Adrenal gland (tissue), 12 donors: ENCODE measurements around the gene AARS1. TPM values are rescaled to one million over a fixed set of nuclear protein-coding genes. Genes with fewer than 3 reads are reported as not detected.
A peak's percentile ranks its signal among the peaks of the same experiment; 100 is the strongest.

Experiments
- DNase-seq, 7 donors: peaks; one replicate each; pipeline ENCODE4 v3.0.0-alpha.2; 2019 to 2020
- H3K27ac ChIP-seq, 5 donors: fragments of 200-600 bp; sonication (generic) in 4 of 5; 1 replicate in 3 of 5; 2 replicates in 2 of 5; pipeline versions ENCODE4 v1.5.1 to v1.8.0; 2016 to 2020; ENCODE audit warnings: mild to moderate bottlenecking in 1 of 5
- H3K27me3 ChIP-seq: fragments of 200-600 bp; 2 replicates; pipeline ENCODE4 v1.8.0; 2021
- H3K36me3 ChIP-seq, 2 donors: fragments of 200-600 bp; replicated peaks in 1 of 2; 1 replicate in 1 of 2; 2 replicates in 1 of 2; pipeline versions ENCODE4 v1.5.1 to v1.8.0; 2018 to 2022
- H3K4me1 ChIP-seq, 2 donors: fragments of 200-600 bp; replicated peaks in 1 of 2; 1 replicate in 1 of 2; 2 replicates in 1 of 2; pipeline versions ENCODE4 v1.5.1 to v1.8.0; 2018 to 2021
- H3K4me3 ChIP-seq, 4 donors: fragments of 200-600 bp; sonication (generic) in 3 of 4; one replicate each; pipeline ENCODE4 v1.5.1; 2016 to 2018
- H3K9me3 ChIP-seq, 3 donors: fragments of 200-600 bp; sonication (generic) in 1 of 3; replicated peaks in 1 of 3; 1 replicate in 2 of 3; 2 replicates in 1 of 3; pipeline versions ENCODE4 v1.5.1 to v1.8.0; 2016 to 2021
- CTCF ChIP-seq, 6 experiments: fragments of 450-650 bp in 4 of 6; fragments of 200-600 bp in 2 of 6; sonication (generic) in 1 of 6; IDR thresholded peaks; 1 replicate in 5 of 6; 2 replicates in 1 of 6; pipeline versions ENCODE4 v1.5.1 to v1.8.0; 2016 to 2021; ENCODE audit warnings: antibody characterized with exemption in 6 of 6, mild to moderate bottlenecking in 2 of 6, moderate library complexity in 1 of 6
- POLR2A ChIP-seq, 2 donors: fragments of 450-650 bp; IDR thresholded peaks; one replicate each; pipeline ENCODE4 v1.6.1; 2017; ENCODE audit warnings: antibody characterized with exemption in 2 of 2, mild to moderate bottlenecking in 2 of 2, moderate library complexity in 1 of 2
- WGBS, 4 donors: extraction: QIAGEN DNeasy Blood & Tissue Kit in 2 of 4; methylation state at CpG; one replicate each; pipeline versions ENCODE4 v1.1.5 to v1.1.7; 2013 to 2017; 5-methylcytosine and 5-hydroxymethylcytosine counted together
- intact Hi-C, 2 donors: fragments of 100-400 bp; cut with DNase I; formaldehyde crosslinking; loops; one replicate each; pipeline versions ENCODE4 v1.14.1 to v1.15.0; 2022 to 2023
- polyA plus RNA-seq, 3 donors: library from polyadenylated mRNA; stranded (reverse); fragments of 200-250 nt in 2 of 3; fragments of 350-450 nt in 1 of 3; fragmentation: Illumina TruSeq in 1 of 3; extraction: RNeasy Lipid Tissue Mini Kit (QIAGEN cat#74804) in 1 of 3; gene quantifications; one replicate each; pipeline ENCODE4 v1.2.3, GENCODE V29; 2013 to 2014
- total RNA-seq, 9 donors: library from RNA; depleted of rRNA in 4 of 9; stranded (reverse); fragments of >200 nt in 4 of 9; fragments of 120-200 nt in 1 of 9; fragmentation: NEBNext Ultra II Directional in 1 of 9; extraction: Animal tissue kit (Norgen Biotek cat#: 25700) in 1 of 9; gene quantifications; one replicate each; pipeline versions ENCODE4 v1.1.0 to v1.2.4, GENCODE V29; 2013 to 2023
- donor health status: healthy with polysubstance abuse.
- donor health status: Bipolar disorder and iron deficiency.
- donor health status: DM: yes; HTN: yes; CAD: no.
- donor health status: DM: no; HTN: no; CAD: no.
- donor health status: DM: no; HTN: no; CAD: no.
- donor health status: DM: yes; HTN: yes; CAD: no.

Gene AARS1
- total and polyA plus RNA-seq, 12 donors, result 31.2 to 120 (median 92.0) TPM

- intact Hi-C loops, result no loop called here
- no peaks in the 10 kb centered on the region for H3K27me3 ChIP-seq
- H3K36me3 ChIP-seq, result no peaks in the 10 kb centered on the region
- H3K4me3 ChIP-seq, result no peak overlapping the region
- no peak overlapping the region for H3K27ac ChIP-seq
- TF ChIP-seq CTCF (IDR thresholded peaks at IDR 0.05) (no peak), POLR2A (IDR thresholded peaks at IDR 0.05) (no peak)
- no peaks in the 10 kb centered on the region for H3K4me1 ChIP-seq
- H3K9me3 ChIP-seq, result no peaks in the 10 kb centered on the region
- no peak for DNase-seq
- 89 to 97% (median 94%) methylated on average over 2 of the region's 2 CpGs for WGBS, 4 donors
Observed at GRCh38 chr16:70306880-70307279, 17.6 kb upstream of the AARS1 start.

GRCh38 chr16:70304892-70305448, 15.7 kb upstream of the AARS1 start:
- TF ChIP-seq CTCF (IDR thresholded peaks at IDR 0.05), result no peak
- no peak for TF ChIP-seq POLR2A (IDR thresholded peaks at IDR 0.05)
- peaks cover 0 to 3% of the 10 kb centered on the region in 2 donors for H3K36me3 ChIP-seq
- H3K4me3 ChIP-seq, result no peak overlapping the region
- H3K9me3 ChIP-seq, result no peaks in the 10 kb centered on the region
- H3K27ac ChIP-seq, result peak overlapping the region in 1 of 5 donors; percentile 16
- DNase-seq, result no peak
- H3K4me1 ChIP-seq, result peaks cover 0 to 7% of the 10 kb centered on the region in 2 donors
- 61 to 73% (median 67%) methylated on average over 3 of the region's 3 CpGs for WGBS, 4 donors
- no peaks in the 10 kb centered on the region for H3K27me3 ChIP-seq
- intact Hi-C loops, result no loop called here

- H3K4me1 ChIP-seq, result peaks cover 0 to 17% of the 10 kb centered on the region in 2 donors
- peaks cover 0 to 3% of the 10 kb centered on the region in 2 donors for H3K36me3 ChIP-seq
- no peak overlapping the region for H3K4me3 ChIP-seq
- H3K27me3 ChIP-seq, result no peaks in the 10 kb centered on the region
- 76 to 88% (median 79%) methylated on average over 1 of the region's 1 CpG for WGBS, 4 donors
- H3K9me3 ChIP-seq, result no peaks in the 10 kb centered on the region
- H3K27ac ChIP-seq, result no peak overlapping the region
- intact Hi-C loops, result no loop called here
- no peak for DNase-seq
- TF ChIP-seq CTCF (IDR thresholded peaks at IDR 0.05), result no peak
- no peak for TF ChIP-seq POLR2A (IDR thresholded peaks at IDR 0.05)
Observed at GRCh38 chr16:70302745-70303144, 13.4 kb upstream of the AARS1 start.

- WGBS, 4 donors, result 94 to 97% (median 97%) methylated on average over 1 of the region's 1 CpG
- Histone ChIP-seq H3K9me3 (no peaks in the 10 kb centered on the region), H3K27me3 (no peaks in the 10 kb centered on the region), H3K36me3 (peaks cover 0 to 3% of the 10 kb centered on the region in 2 donors), H3K27ac (no peak overlapping the region), H3K4me1 (peaks cover 0 to 17% of the 10 kb centered on the region in 2 donors), H3K4me3 (no peak overlapping the region)
- no peak for DNase-seq
- TF ChIP-seq POLR2A (IDR thresholded peaks at IDR 0.05) (no peak), CTCF (IDR thresholded peaks at IDR 0.05) (no peak)
- intact Hi-C loops, result no loop called here
Observed at GRCh38 chr16:70301121-70301520, 11.8 kb upstream of the AARS1 start.
